ENCODE results near the gene NANOS3.

DNA sequence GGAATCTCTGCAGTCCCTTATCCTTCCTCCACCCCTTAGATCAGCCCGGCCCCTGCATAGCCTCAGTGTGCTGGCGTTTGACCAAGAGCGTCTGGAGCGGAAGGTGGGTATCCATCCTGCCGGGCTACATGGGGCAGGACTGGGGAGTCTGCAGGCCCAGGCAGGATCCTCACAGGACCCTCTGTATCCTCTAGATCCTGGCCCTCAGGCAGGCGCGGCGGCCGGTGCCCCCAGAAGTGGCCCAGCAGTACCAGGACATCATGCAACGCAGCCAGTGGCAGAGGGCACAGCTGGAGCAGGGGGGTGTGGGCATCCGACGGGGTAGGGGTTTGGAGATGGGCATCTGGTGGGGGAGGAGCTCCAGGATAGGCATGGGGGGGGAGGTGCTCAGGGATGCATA is 52.4 kb downstream of the NANOS3 start:
- TF ChIP-seq, protein P1, sequence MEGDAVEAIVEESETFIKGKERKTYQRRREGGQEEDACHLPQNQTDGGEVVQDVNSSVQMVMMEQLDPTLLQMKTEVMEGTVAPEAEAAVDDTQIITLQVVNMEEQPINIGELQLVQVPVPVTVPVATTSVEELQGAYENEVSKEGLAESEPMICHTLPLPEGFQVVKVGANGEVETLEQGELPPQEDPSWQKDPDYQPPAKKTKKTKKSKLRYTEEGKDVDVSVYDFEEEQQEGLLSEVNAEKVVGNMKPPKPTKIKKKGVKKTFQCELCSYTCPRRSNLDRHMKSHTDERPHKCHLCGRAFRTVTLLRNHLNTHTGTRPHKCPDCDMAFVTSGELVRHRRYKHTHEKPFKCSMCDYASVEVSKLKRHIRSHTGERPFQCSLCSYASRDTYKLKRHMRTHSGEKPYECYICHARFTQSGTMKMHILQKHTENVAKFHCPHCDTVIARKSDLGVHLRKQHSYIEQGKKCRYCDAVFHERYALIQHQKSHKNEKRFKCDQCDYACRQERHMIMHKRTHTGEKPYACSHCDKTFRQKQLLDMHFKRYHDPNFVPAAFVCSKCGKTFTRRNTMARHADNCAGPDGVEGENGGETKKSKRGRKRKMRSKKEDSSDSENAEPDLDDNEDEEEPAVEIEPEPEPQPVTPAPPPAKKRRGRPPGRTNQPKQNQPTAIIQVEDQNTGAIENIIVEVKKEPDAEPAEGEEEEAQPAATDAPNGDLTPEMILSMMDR (IDR thresholded peaks at IDR 0.05): no peak
- no peak for TF ChIP-seq EP300 (IDR thresholded peaks at IDR 0.05)

Measured in ovary (tissue), 3 donors.